SK-N-SH (cell line): Measurements from ENCODE around the gene SLITRK6. TPM values are rescaled to one million over a fixed set of nuclear protein-coding genes. Genes with fewer than 3 reads are reported as not detected.

Source experiments
- CTCF ChIA-PET: fragments of 300-600, 350-600 bp; formaldehyde crosslinking; extraction: SDS; loops from one replicate; lab custom pipeline; 2021; lab: Yijun Ruan, JAX
- POLR2A ChIA-PET: fragments of 350-600 bp; sonication (Branson Sonifier 250); formaldehyde crosslinking; extraction: SDS; loops from one replicate; lab custom pipeline; 2020; ENCODE audit warnings: antibody characterized with exemption, inconsistent platforms; lab: Yijun Ruan, JAX
- DNase-seq: peaks from one replicate; pipeline ENCODE4 v3.0.0; 2012
- H2AFZ ChIP-seq: fragments of 200-600 bp; sonication (generic); 2 replicates; pipeline ENCODE4 v1.8.1; 2016; ENCODE audit warnings: antibody characterized with exemption, mild to moderate bottlenecking, low read depth
- H3F3A ChIP-seq: fragments of 200-600 bp; sonication (generic); replicated peaks from 2 replicates; pipeline ENCODE3; 2016; ENCODE audit warnings: antibody characterized with exemption, mild to moderate bottlenecking; ENCODE audit not compliant: insufficient read depth
- H3K27ac ChIP-seq, 2 experiments: fragments of 200-500 bp in 1 of 2; fragments of 200-600 bp in 1 of 2; sonication (Bioruptor generic) in 1 of 2; sonication (generic), shearing (Covaris generic) in 1 of 2; 2 replicates each; pipeline versions ENCODE4 v1.5.1 to v1.6.1; 2014 to 2016; ENCODE audit warnings: low read depth in 2 of 2, inconsistent platforms in 1 of 2, low read length in 1 of 2, mild to moderate bottlenecking in 1 of 2, mixed read lengths in 1 of 2
- H3K27me3 ChIP-seq: fragments of 200-600 bp; sonication (generic), shearing (Covaris generic); 2 replicates; pipeline ENCODE4 v1.6.1; 2016; ENCODE audit warnings: mixed run types; ENCODE audit not compliant: insufficient read depth
- H3K36me3 ChIP-seq, 2 experiments: fragments of 200-500 bp in 1 of 2; fragments of 200-600 bp in 1 of 2; sonication (Bioruptor generic) in 1 of 2; sonication (generic) in 1 of 2; replicated peaks in 1 of 2; 2 replicates each; pipeline versions ENCODE3 to v1.5.1; 2014 to 2016; ENCODE audit warnings: low read length in 1 of 2, mild to moderate bottlenecking in 1 of 2; ENCODE audit not compliant: insufficient read depth in 2 of 2, control insufficient read depth in 1 of 2
- H3K4me1 ChIP-seq, 2 experiments: fragments of 200-500 bp in 1 of 2; fragments of 200-600 bp in 1 of 2; sonication (Bioruptor generic) in 1 of 2; sonication (generic), shearing (Covaris generic) in 1 of 2; 2 replicates each; pipeline versions ENCODE4 v1.5.1 to v1.6.1; 2014 to 2016; ENCODE audit warnings: low read depth in 1 of 2, low read length in 1 of 2, mixed run types in 1 of 2; ENCODE audit not compliant: insufficient read depth in 2 of 2, control insufficient read depth in 1 of 2
- H3K4me2 ChIP-seq: fragments of 200-600 bp; sonication (generic), shearing (Covaris generic); 2 replicates; pipeline ENCODE4 v1.6.1; 2017; ENCODE audit warnings: mixed run types
- H3K4me3 ChIP-seq, 2 experiments: fragments of 200-500 bp in 1 of 2; fragments of 200-600 bp in 1 of 2; sonication (Bioruptor generic) in 1 of 2; sonication (generic), shearing (Covaris generic) in 1 of 2; 2 replicates each; pipeline versions ENCODE4 v1.5.1 to v1.8.1; 2014 to 2016; ENCODE audit warnings: low read depth in 2 of 2, inconsistent platforms in 1 of 2, low read length in 1 of 2, mild to moderate bottlenecking in 1 of 2, mixed read lengths in 1 of 2, moderate library complexity in 1 of 2
- H3K79me2 ChIP-seq: fragments of 200-600 bp; sonication (generic); 2 replicates; pipeline ENCODE4 v1.8.1; 2017; ENCODE audit warnings: mild to moderate bottlenecking; ENCODE audit not compliant: insufficient read depth
- H3K9ac ChIP-seq: fragments of 200-600 bp; sonication (generic); 2 replicates; pipeline ENCODE4 v1.6.1; 2017; ENCODE audit warnings: mixed run types
- H3K9me2 ChIP-seq: fragments of 200-600 bp; sonication (generic); 2 replicates; pipeline ENCODE4 v1.6.1; 2017; ENCODE audit warnings: mixed run types
- H3K9me3 ChIP-seq: fragments of 200-600 bp; sonication (generic); 2 replicates; pipeline ENCODE4 v1.6.1; 2017; ENCODE audit warnings: mixed run types, mild to moderate bottlenecking, moderate library complexity
- H4K20me1 ChIP-seq: fragments of 200-600 bp; sonication (generic); 2 replicates; pipeline ENCODE4 v1.6.1; 2017; ENCODE audit warnings: mild to moderate bottlenecking, mixed run types; ENCODE audit not compliant: insufficient read depth
- CHD2 ChIP-seq: fragments of 150-350 bp; IDR thresholded peaks from 2 replicates; pipeline ENCODE4 v1.6.1; 2018; ENCODE audit warnings: low read length; ENCODE audit not compliant: partially characterized antibody
- ELF1 ChIP-seq: IDR thresholded peaks from 2 replicates; pipeline ENCODE4 v1.4.0; 2012
- EP300 ChIP-seq, 2 experiments: IDR thresholded peaks; 2 replicates each; pipeline versions ENCODE4 v1.4.0 to v1.6.1; 2012; ENCODE audit warnings: borderline replicate concordance in 1 of 2, low read depth in 1 of 2, low read length in 1 of 2
- FOSL2 ChIP-seq: IDR thresholded peaks from 2 replicates; pipeline ENCODE4 v1.4.0; 2012; ENCODE audit warnings: low read depth, mild to moderate bottlenecking, moderate library complexity, borderline replicate concordance
- FOXM1 ChIP-seq: IDR thresholded peaks from 2 replicates; pipeline ENCODE4 v1.4.0; 2012; ENCODE audit warnings: low read depth, mild to moderate bottlenecking
- GABPA ChIP-seq: IDR thresholded peaks from 2 replicates; pipeline ENCODE4 v1.4.0; 2012; ENCODE audit warnings: low read depth, mild to moderate bottlenecking
- JUND ChIP-seq: IDR thresholded peaks from 2 replicates; pipeline ENCODE4 v1.4.0; 2012
- MXI1 ChIP-seq: IDR thresholded peaks from 2 replicates; pipeline ENCODE4 v1.6.1; 2012; ENCODE audit warnings: mild to moderate bottlenecking, low read depth, low read length, improper control_type of control experiment
- POLR2AphosphoS5 ChIP-seq: IDR thresholded peaks from 2 replicates; pipeline ENCODE4 v1.6.1; 2012; ENCODE audit warnings: low read depth, low read length
- RAD21 ChIP-seq: IDR thresholded peaks from 2 replicates; pipeline ENCODE4 v1.6.1; 2012; ENCODE audit warnings: mild to moderate bottlenecking, low read length
- RCOR1 ChIP-seq: fragments of 150-350 bp; IDR thresholded peaks from 2 replicates; pipeline ENCODE4 v1.6.1; 2017; ENCODE audit warnings: antibody characterized with exemption, low read length
- RXRA ChIP-seq: IDR thresholded peaks from 2 replicates; pipeline ENCODE4 v1.4.0; 2012; ENCODE audit warnings: low read depth, mild to moderate bottlenecking, borderline replicate concordance
- SIN3A ChIP-seq: IDR thresholded peaks from 2 replicates; pipeline ENCODE4 v1.6.1; 2012; ENCODE audit warnings: low read depth, mild to moderate bottlenecking, low read length, moderate library complexity, borderline replicate concordance
- SMC3 ChIP-seq: IDR thresholded peaks from 2 replicates; pipeline ENCODE4 v1.6.1; 2012; ENCODE audit warnings: low read depth, low read length, improper control_type of control experiment
- TAF1 ChIP-seq: IDR thresholded peaks from 2 replicates; pipeline ENCODE4 v1.6.1; 2012; ENCODE audit warnings: low read depth, mild to moderate bottlenecking, low read length, moderate library complexity, borderline replicate concordance
- TEAD4 ChIP-seq: IDR thresholded peaks from 2 replicates; pipeline ENCODE4 v1.4.0; 2012; ENCODE audit warnings: mild to moderate bottlenecking, borderline replicate concordance; ENCODE audit not compliant: insufficient read depth
- WGBS: methylation state at CpG from one replicate; pipeline ENCODE4 v1.1.6; 2017; ENCODE audit warnings: low lambda C conversion rate; 5-methylcytosine and 5-hydroxymethylcytosine counted together
- polyA plus RNA-seq, 3 experiments: library from polyadenylated mRNA; depleted of rRNA; stranded (reverse); fragments of >200 nt; gene quantifications; 2 replicates each; pipeline ENCODE4 v1.2.3, GENCODE V29; 2012
- TF ChIP-seq, protein P1 (sequence below): fragments of 150-350 bp; IDR thresholded peaks from 2 replicates; pipeline ENCODE4 v1.6.1; 2017; ENCODE audit warnings: antibody characterized with exemption, low read length, low read depth, borderline replicate concordance
- TF ChIP-seq, protein P2 (sequence below): IDR thresholded peaks from 2 replicates; pipeline ENCODE4 v1.4.0; 2012; ENCODE audit warnings: low read depth, borderline replicate concordance
- TF ChIP-seq, protein P3 (sequence below): IDR thresholded peaks from 2 replicates; pipeline ENCODE4 v1.4.0; 2012; ENCODE audit warnings: low read depth, borderline replicate concordance
- TF ChIP-seq, protein P4 (sequence below): IDR thresholded peaks from 2 replicates; pipeline ENCODE4 v1.4.0; 2012; ENCODE audit warnings: low read depth

SLITRK6 gene
- polyA plus RNA-seq, 1 of the 3 experiments (the other 2 are of a cell fraction), result 5.2 TPM

DNA sequence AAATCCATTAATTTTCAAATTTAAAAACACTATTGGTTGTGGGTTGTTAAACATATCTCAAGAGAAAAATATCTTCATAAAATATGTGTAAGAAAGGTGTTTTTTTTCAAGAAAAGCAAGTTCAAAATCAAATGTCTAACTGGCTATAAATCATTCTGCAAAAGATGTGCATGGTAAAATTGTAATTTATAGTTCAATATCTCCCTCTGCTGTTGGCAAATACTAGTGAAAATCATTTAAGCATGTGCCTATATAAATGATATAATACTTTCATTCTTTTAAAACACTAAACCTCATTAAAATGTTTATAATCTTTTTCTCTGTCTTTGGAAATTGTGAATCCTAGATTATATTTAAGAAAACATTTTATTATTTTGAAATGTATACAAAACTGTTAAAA lies 17.2 kb upstream of the SLITRK6 start (continued):
- TF ChIP-seq, protein P1, sequence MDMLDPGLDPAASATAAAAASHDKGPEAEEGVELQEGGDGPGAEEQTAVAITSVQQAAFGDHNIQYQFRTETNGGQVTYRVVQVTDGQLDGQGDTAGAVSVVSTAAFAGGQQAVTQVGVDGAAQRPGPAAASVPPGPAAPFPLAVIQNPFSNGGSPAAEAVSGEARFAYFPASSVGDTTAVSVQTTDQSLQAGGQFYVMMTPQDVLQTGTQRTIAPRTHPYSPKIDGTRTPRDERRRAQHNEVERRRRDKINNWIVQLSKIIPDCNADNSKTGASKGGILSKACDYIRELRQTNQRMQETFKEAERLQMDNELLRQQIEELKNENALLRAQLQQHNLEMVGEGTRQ, result no peak
- TF ChIP-seq, protein P2, sequence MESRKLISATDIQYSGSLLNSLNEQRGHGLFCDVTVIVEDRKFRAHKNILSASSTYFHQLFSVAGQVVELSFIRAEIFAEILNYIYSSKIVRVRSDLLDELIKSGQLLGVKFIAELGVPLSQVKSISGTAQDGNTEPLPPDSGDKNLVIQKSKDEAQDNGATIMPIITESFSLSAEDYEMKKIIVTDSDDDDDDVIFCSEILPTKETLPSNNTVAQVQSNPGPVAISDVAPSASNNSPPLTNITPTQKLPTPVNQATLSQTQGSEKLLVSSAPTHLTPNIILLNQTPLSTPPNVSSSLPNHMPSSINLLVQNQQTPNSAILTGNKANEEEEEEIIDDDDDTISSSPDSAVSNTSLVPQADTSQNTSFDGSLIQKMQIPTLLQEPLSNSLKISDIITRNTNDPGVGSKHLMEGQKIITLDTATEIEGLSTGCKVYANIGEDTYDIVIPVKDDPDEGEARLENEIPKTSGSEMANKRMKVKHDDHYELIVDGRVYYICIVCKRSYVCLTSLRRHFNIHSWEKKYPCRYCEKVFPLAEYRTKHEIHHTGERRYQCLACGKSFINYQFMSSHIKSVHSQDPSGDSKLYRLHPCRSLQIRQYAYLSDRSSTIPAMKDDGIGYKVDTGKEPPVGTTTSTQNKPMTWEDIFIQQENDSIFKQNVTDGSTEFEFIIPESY, result no peak
- TF ChIP-seq FOSL2, result no peak
- TF ChIP-seq TAF1, result no peak

DNA sequence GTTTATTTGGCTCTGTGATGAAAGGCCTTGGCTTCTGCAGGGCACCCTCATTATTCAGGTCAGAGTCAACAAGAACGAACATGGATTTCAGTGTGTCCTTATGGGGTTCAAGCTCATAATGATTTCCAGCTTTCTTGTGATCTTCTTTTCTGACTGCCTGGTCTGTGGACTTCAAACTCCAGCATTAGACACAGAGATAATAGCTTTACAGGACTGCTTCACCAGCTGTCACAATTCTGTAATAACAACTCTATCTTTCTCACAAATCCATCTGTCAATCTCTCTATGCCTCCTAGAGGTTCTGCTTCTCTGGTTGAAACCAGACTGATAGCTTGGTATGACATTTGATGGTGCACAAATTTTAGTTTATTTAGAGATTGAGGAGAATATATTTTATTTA lies 13.1 kb upstream of the SLITRK6 start:
- Histone ChIP-seq H3F3A (no peaks in the 10 kb centered on the region), H3K4me2 (no peak overlapping the region), H3K9ac (no peak overlapping the region), H3K36me3 (no peaks in the 10 kb centered on the region), H3K9me3 (no peaks in the 10 kb centered on the region; the same call in 1 of the 2 replicates), H3K27me3 (no peaks in the 10 kb centered on the region), H2AFZ (no peak overlapping the region; the same call in 1 of the 2 replicates), H3K27ac (no peak overlapping the region), H4K20me1 (no peaks in the 10 kb centered on the region), H3K4me3 (no peak overlapping the region), H3K9me2 (no peaks in the 10 kb centered on the region), H3K4me1 (no peaks in the 10 kb centered on the region; a peak in 1 of 4 replicates), H3K79me2 (no peaks in the 10 kb centered on the region)
- ChIA-PET CTCF (interaction anchor here (1.2 to 2.2 kb wide), 4 partner anchors 16 to 968 kb away, joined by 4 to 6 read pairs (median 4); no protein-coding TSS in a partner anchor), POLR2A (no interaction called here)
- WGBS, result 90% methylated on average over 1 of the region's 1 CpG
- DNase-seq, result no peak
- TF ChIP-seq, protein P3, sequence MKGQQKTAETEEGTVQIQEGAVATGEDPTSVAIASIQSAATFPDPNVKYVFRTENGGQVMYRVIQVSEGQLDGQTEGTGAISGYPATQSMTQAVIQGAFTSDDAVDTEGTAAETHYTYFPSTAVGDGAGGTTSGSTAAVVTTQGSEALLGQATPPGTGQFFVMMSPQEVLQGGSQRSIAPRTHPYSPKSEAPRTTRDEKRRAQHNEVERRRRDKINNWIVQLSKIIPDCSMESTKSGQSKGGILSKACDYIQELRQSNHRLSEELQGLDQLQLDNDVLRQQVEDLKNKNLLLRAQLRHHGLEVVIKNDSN, result no peak
- TF ChIP-seq, protein P2, result no peak
- TF ChIP-seq POLR2AphosphoS5, result no peak
- TF ChIP-seq FOXM1, result no peak
- TF ChIP-seq MXI1, result no peak
- no peak for TF ChIP-seq ELF1
- no peak for TF ChIP-seq TEAD4
- TF ChIP-seq SMC3, result no peak
- TF ChIP-seq JUND, result no peak
- TF ChIP-seq SIN3A, result no peak
- TF ChIP-seq, protein P4, sequence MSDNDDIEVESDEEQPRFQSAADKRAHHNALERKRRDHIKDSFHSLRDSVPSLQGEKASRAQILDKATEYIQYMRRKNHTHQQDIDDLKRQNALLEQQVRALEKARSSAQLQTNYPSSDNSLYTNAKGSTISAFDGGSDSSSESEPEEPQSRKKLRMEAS, result no peak
- no peak for TF ChIP-seq RAD21
- TF ChIP-seq FOSL2, result no peak
- TF ChIP-seq CHD2, result no peak
- no peak for TF ChIP-seq RCOR1
- no peak for TF ChIP-seq RXRA
- TF ChIP-seq EP300 (IDR thresholded peaks at IDR 0.05; ENCODE audit: borderline replicate concordance in 1 of 2, low read depth in 1 of 2, low read length in 1 of 2), result no peak
- no peak for TF ChIP-seq GABPA
